Thoracic aorta (tissue), 2 donors: ENCODE data around the gene SIPA1L3. TPM values are rescaled to one million over a fixed set of nuclear protein-coding genes. Genes with fewer than 3 reads are reported as not detected.
"Not testable (repeated sequence)": the region's sequence is repeated elsewhere in the genome, so short reads cannot be mapped to it uniquely, and the experiment has no call there.

Experiments used
- ATAC-seq: fragments of 150-250 bp; one replicate; pipeline ENCODE4 v1.8.0; 2017; ENCODE audit warnings: low read depth; ENCODE audit not compliant: insufficient number of reproducible peaks, low FRiP score
- DNase-seq: peaks from one replicate; pipeline ENCODE4 v3.0.0-alpha.2; 2020; ENCODE audit warnings: low spot score
- H3K27ac ChIP-seq, 2 donors: fragments of 200-600 bp; sonication (generic); 1 replicate in 1 of 2; 2 replicates in 1 of 2; pipeline ENCODE4 v1.5.1; 2016; ENCODE audit warnings: mild to moderate bottlenecking in 2 of 2, moderate library complexity in 2 of 2
- H3K27me3 ChIP-seq: fragments of 200-600 bp; sonication (generic); replicated peaks from 2 replicates; pipeline ENCODE4 v1.6.0; 2016; ENCODE audit warnings: mild to moderate bottlenecking; ENCODE audit not compliant: insufficient read depth
- H3K36me3 ChIP-seq: fragments of 200-600 bp; sonication (generic); one replicate; pipeline ENCODE4 v1.5.1; 2016
- H3K4me1 ChIP-seq, 2 donors: fragments of 200-600 bp; sonication (generic); 1 replicate in 1 of 2; 2 replicates in 1 of 2; pipeline versions ENCODE4 v1.5.1 to v1.6.0; 2016; ENCODE audit warnings: low read depth in 2 of 2, mild to moderate bottlenecking in 1 of 2; ENCODE audit not compliant: control insufficient read depth in 1 of 2
- H3K4me3 ChIP-seq: fragments of 200-600 bp; sonication (generic); 2 replicates; pipeline ENCODE4 v1.5.1; 2016; ENCODE audit warnings: mild to moderate bottlenecking
- H3K9me3 ChIP-seq: fragments of 200-600 bp; sonication (generic); 2 replicates; pipeline ENCODE4 v1.5.1; 2016
- total RNA-seq, 2 donors: library from RNA; depleted of rRNA; stranded (reverse); fragments of >200 nt; gene quantifications; one replicate each; pipeline versions ENCODE4 v1.1.0 to v1.2.3, GENCODE V29; 2016
- TF ChIP-seq, protein P1 (sequence below): fragments of 200-600 bp; sonication (generic); IDR thresholded peaks from one replicate; pipeline ENCODE4 v1.5.1; 2019; ENCODE audit warnings: antibody characterized with exemption

Gene SIPA1L3
- total RNA-seq, 2 donors from 2014 or later: 14.5 to 39.4 TPM

GRCh38 chr19:38064661-38065425, 157.8 kb downstream of the SIPA1L3 start:
- Histone ChIP-seq H3K4me3 (no peak overlapping the region), H3K36me3 (no peaks in the 10 kb centered on the region), H3K27ac (no peak overlapping the region), H3K27me3 (no peaks in the 10 kb centered on the region), H3K9me3 (no peaks in the 10 kb centered on the region), H3K4me1 (no peaks in the 10 kb centered on the region)
- DNase-seq: no peak
- ATAC-seq: no peak
- TF ChIP-seq, protein P1, sequence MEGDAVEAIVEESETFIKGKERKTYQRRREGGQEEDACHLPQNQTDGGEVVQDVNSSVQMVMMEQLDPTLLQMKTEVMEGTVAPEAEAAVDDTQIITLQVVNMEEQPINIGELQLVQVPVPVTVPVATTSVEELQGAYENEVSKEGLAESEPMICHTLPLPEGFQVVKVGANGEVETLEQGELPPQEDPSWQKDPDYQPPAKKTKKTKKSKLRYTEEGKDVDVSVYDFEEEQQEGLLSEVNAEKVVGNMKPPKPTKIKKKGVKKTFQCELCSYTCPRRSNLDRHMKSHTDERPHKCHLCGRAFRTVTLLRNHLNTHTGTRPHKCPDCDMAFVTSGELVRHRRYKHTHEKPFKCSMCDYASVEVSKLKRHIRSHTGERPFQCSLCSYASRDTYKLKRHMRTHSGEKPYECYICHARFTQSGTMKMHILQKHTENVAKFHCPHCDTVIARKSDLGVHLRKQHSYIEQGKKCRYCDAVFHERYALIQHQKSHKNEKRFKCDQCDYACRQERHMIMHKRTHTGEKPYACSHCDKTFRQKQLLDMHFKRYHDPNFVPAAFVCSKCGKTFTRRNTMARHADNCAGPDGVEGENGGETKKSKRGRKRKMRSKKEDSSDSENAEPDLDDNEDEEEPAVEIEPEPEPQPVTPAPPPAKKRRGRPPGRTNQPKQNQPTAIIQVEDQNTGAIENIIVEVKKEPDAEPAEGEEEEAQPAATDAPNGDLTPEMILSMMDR: no peak

DNA sequence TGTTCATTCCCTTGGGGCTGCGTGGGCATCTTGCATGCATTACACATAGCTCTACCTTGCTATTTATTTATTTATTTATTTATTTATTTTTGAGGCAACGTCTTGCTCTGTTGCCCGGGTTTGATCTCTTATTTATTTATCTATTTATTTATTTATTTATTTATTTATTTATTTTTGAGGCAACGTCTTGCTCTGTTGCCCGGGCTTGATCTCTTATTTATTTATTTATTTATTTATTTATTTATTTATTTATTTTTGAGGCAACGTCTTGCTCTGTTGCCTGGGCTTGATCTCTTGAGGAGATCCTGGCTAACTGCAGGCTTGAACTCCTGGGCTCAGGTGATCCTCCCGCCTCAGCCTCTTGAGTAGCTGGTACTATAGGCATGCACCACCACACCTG, 158.8 kb downstream of the SIPA1L3 start:
- not testable (repeated sequence) for H3K4me3 ChIP-seq, H3K27me3 ChIP-seq, H3K36me3 ChIP-seq, DNase-seq, H3K4me1 ChIP-seq, H3K27ac ChIP-seq, ATAC-seq, H3K9me3 ChIP-seq

- Histone ChIP-seq H3K9me3 (no peaks in the 10 kb centered on the region), H3K36me3 (no peaks in the 10 kb centered on the region), H3K4me3 (no peak overlapping the region), H3K27me3 (no peaks in the 10 kb centered on the region), H3K27ac (no peak overlapping the region), H3K4me1 (no peaks in the 10 kb centered on the region)
- DNase-seq (no peak), ATAC-seq (no peak)
- TF ChIP-seq, protein P1: no peak
Measured at GRCh38 chr19:38068826-38069225, 161.8 kb downstream of the SIPA1L3 start.

DNA sequence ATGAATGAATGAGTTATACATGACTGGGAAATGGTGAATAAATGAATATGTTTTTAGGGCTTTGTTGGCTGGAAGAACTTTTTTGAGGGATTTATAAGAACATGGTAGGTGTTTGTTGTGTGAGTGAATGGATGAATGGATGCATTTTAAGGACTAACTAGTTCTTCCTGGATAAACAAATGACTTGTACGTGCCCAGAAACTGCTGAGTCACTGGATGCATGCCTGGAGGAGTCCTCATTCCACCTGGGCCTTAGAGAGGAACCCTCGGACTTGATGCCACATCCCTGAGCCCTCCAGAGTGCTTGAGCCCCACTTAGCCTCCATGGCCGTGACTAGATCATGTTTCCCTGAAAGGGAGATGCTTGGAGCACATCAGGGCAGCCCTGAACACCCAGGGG, 163.6 kb downstream of the SIPA1L3 start:
- DNase-seq (no peak), ATAC-seq (no peak)
- no peaks in the 10 kb centered on the region for H3K27me3 ChIP-seq
- TF ChIP-seq, protein P1: no peak
- H3K4me3 ChIP-seq: no peak overlapping the region
- H3K9me3 ChIP-seq: no peaks in the 10 kb centered on the region
- H3K4me1 ChIP-seq: no peaks in the 10 kb centered on the region
- no peak overlapping the region for H3K27ac ChIP-seq
- H3K36me3 ChIP-seq: no peaks in the 10 kb centered on the region

DNA sequence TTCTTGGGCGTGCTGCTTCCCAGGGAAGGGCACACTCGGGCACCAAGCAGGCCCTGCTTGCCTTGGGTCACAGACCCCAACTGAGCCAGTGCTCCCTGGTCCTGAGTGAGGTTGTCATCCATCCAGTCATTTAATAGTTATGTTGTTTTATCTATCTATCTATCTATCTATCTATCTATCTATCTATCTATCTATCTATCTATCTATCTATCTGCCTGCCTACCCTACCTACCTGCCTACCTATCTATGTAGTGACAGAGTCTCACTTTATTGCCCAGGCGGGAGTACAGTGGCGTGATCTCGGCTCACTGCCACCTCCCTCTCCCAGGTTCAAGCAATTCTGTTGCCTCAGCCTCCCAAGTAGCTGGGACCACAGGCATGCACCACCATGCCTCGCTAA, 164.0 kb downstream of the SIPA1L3 start:
- H3K27ac ChIP-seq, DNase-seq, H3K9me3 ChIP-seq, H3K36me3 ChIP-seq, H3K4me1 ChIP-seq, ATAC-seq, H3K27me3 ChIP-seq, H3K4me3 ChIP-seq: not testable (repeated sequence)

GRCh38 chr19:38071647-38072046, 164.6 kb downstream of the SIPA1L3 start:
- Histone ChIP-seq H3K4me1 (no peaks in the 10 kb centered on the region), H3K27ac (no peak overlapping the region), H3K9me3 (no peaks in the 10 kb centered on the region), H3K4me3 (no peak overlapping the region), H3K36me3 (no peaks in the 10 kb centered on the region), H3K27me3 (no peaks in the 10 kb centered on the region)
- DNase-seq (no peak), ATAC-seq (no peak)
- TF ChIP-seq, protein P1: no peak
